ENCODE results near the gene PDE4D.
A peak's percentile ranks its signal among the peaks of the same experiment; 100 is the strongest.

Gene PDE4D

DNA sequence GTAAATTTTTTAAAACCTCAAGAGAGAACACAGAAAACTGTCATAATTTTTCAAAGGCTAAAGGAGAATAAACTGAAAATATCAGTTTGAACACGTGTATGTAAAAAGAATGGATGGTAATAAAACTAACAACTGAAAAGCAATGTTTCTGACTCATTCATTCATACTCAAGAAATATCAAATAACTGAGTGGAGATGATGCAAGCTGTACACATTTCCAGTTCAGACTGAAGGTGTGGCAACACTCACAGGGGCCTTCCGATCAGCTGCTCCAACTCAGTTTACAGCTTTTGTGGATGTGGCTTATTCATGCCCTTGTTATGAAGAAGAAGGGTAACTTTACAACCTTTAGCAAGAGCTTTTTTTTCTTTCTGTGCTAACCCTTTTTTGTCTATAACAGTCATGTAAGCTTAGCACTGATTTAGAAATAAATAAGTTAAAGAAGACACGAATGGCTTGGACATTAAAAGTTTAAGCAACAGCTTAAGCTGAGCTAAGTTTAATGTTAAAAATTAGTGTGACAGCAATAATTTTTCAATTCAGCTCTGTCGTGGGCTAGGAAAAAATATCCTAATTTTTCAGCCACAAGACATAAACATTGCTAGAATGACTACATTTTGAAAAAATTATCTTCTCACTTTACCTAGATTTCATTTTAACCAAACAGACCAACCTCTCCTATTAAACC lies 857.1 kb downstream of the PDE4D start:
- H3K27ac ChIP-seq (ENCODE audit: low read depth, low read length, severe bottlenecking) = no peak overlapping the region
- H3K4me1 ChIP-seq (ENCODE audit: control insufficient read depth, insufficient read depth, low read length, poor library complexity, severe bottlenecking) = peaks cover 9% of the 10 kb centered on the region
- H3K4me3 ChIP-seq (ENCODE audit: extremely low read depth, insufficient read depth, low read length, poor library complexity, severe bottlenecking) = no peak overlapping the region
- no peaks in the 10 kb centered on the region for H3K36me3 ChIP-seq (ENCODE audit: control insufficient read depth, insufficient read depth, low read length)
- no peaks in the 10 kb centered on the region for H3K9me3 ChIP-seq (ENCODE audit: control insufficient read depth, low read length)
- WGBS, 2 experiments (ENCODE audit: insufficient coverage in 2 of 2) = 40 to 57% methylated on average over 1 of the region's 4 CpGs

DNA sequence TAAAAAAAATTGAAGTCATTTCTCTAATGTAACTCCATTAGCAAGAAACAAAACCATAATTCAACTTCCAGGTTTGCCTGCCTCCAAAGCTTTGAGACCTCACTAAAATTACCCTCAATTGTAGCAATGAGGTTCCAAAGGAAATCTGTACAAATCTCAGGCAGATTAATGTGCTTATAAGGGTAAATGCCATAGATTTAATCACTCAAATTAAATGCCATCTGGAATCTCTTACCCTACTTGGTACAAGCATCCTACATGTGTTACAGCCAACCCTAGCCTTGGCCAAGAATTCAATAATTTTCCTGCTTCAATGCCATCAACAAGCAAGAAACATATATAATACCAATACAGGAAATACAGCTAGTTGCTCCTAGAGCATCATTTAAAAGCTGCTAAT lies 857.8 kb downstream of the PDE4D start:
- peaks cover 5% of the 10 kb centered on the region for H3K36me3 ChIP-seq (ENCODE audit: control insufficient read depth, insufficient read depth, low read length)
- no peak overlapping the region for H3K4me3 ChIP-seq (ENCODE audit: extremely low read depth, insufficient read depth, low read length, poor library complexity, severe bottlenecking)
- no peaks in the 10 kb centered on the region for H3K9me3 ChIP-seq (ENCODE audit: control insufficient read depth, low read length)
- peaks cover 6% of the 10 kb centered on the region for H3K4me1 ChIP-seq (ENCODE audit: control insufficient read depth, insufficient read depth, low read length, poor library complexity, severe bottlenecking)
- no peak overlapping the region for H3K27ac ChIP-seq (ENCODE audit: low read depth, low read length, severe bottlenecking)

DNA sequence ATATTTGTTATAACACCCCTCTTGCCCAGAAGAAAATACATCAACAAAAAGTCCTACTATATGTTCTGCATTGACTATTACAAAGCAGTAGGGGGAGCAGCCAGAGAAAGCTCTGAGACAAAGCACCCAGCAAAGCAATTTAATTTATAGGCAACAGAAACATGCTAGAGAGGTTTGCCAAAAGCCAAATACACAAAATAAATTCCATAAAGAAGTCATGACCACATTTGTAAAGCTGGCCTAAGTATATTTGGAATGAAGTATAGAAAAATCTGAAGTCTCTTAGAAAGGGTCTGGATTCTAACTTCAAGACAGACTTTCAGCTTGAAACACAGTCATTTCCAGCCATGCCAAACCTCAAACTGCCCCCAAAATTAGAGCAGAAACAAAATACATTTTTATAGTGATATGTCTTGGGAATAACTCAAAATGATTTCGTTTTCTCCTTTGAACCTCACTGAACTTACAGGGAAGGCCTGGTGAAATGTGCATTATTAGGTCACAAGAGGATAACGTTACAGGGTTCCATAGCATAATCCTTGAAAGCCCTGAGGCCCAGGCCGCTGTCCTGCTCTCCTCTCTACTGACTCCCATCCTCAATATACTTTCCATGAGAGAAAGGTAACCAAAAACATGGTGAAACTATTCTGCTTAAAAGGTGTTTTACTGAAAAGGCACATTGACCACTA lies 858.9 kb downstream of the PDE4D start:
- H3K4me1 ChIP-seq (ENCODE audit: control insufficient read depth, insufficient read depth, low read length, poor library complexity, severe bottlenecking) = peaks cover 6% of the 10 kb centered on the region
- peaks cover 3% of the 10 kb centered on the region for H3K9me3 ChIP-seq (ENCODE audit: control insufficient read depth, low read length)
- 36% methylated on average over 2 of the region's 3 CpGs; no CpG with 5 or more reads in 1 of the 2 experiments for WGBS, 2 experiments (ENCODE audit: insufficient coverage in 2 of 2)
- H3K36me3 ChIP-seq (ENCODE audit: control insufficient read depth, insufficient read depth, low read length) = peaks cover 10% of the 10 kb centered on the region
- no peak overlapping the region for H3K27ac ChIP-seq (ENCODE audit: low read depth, low read length, severe bottlenecking)
- H3K4me3 ChIP-seq (ENCODE audit: extremely low read depth, insufficient read depth, low read length, poor library complexity, severe bottlenecking) = no peak overlapping the region

DNA sequence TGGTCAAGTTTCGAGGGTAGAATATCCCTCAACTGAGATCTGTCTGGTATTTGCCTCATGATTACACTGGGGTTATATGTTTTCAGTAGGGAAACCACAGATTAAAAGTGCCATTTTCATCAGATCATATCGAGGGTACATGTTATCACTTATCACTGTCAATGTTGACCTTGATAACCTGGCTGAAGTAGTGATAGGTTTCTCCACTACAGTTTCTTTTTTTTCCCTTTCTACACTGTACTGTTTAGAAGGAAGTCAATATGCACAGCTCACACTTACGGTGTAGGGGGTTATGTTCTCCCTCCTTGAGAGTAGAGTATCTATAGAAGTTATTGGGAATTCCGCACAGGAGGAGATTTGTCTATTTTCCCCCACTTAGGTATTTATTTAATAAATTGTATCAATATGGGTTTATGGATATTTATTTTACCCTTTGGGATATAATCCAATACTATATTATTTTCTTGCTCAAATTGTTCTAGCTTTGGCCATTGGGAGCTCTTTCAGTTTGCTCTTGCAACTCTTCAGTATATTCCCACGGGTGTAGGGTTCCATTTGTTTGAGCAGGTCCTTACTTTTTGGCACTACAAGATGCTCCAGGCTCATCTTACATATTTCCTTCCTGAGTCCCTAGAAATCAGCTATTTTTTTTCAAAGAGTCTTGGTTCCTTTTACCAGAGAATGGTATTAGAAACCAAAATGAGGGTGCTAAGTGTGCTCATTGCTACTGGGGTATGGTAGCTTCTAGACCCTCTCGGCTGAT lies 866.2 kb downstream of the PDE4D start:
- Histone ChIP-seq H3K4me1 (ENCODE audit: control insufficient read depth, insufficient read depth, low read length, poor library complexity, severe bottlenecking) (no peaks in the 10 kb centered on the region), H3K27ac (ENCODE audit: low read depth, low read length, severe bottlenecking) (no peak overlapping the region), H3K9me3 (ENCODE audit: control insufficient read depth, low read length) (peaks cover 14% of the 10 kb centered on the region), H3K4me3 (ENCODE audit: extremely low read depth, insufficient read depth, low read length, poor library complexity, severe bottlenecking) (no peak overlapping the region), H3K36me3 (ENCODE audit: control insufficient read depth, insufficient read depth, low read length) (peaks cover 19% of the 10 kb centered on the region)
- 83 to 86% methylated on average over 1 to 2 of the region's 6 CpGs for WGBS, 2 experiments (ENCODE audit: insufficient coverage in 2 of 2)

- Histone ChIP-seq H3K36me3 (ENCODE audit: control insufficient read depth, insufficient read depth, low read length) (peaks cover 15% of the 10 kb centered on the region), H3K27ac (ENCODE audit: low read depth, low read length, severe bottlenecking) (no peak overlapping the region), H3K4me1 (ENCODE audit: control insufficient read depth, insufficient read depth, low read length, poor library complexity, severe bottlenecking) (no peaks in the 10 kb centered on the region), H3K4me3 (ENCODE audit: extremely low read depth, insufficient read depth, low read length, poor library complexity, severe bottlenecking) (no peak overlapping the region), H3K9me3 (ENCODE audit: control insufficient read depth, low read length) (peaks cover 14% of the 10 kb centered on the region)
- 100% methylated on average over 1 of the region's 1 CpG for WGBS, 2 experiments (ENCODE audit: insufficient coverage in 2 of 2)
Measured at GRCh38 chr5:59025734-59026133, 867.8 kb downstream of the PDE4D start.

DNA sequence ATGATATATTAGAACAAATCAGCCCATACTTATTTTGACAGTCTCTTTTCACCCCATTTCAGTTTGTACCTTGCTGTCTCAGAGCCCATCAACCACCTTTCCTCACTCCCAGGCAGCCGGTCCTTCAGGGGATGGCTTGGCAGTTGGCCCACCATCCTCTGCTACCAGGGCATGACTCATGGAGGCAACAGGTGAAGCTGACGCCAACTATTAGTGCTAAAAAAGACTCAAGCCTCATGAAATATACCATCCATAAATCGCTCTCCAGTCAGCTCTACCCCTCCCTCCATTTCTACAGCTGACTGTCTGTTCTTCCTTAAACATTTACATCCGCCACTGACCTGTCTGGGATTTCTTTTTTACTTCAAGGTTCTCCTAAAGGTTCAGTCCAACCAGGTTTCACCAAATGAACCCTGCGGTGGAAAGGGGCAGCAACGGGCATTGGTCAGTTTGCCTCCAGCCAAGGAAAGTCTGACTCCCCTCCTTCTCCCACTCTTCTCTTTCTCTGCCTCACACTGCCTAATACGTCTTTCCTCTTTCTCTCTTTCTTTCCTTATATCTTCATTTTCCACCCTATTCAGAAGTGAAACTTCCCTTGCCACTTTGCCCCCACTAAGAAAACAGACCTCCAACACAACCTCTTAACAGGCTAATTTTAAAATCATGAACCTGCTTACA lies 871.5 kb downstream of the PDE4D start:
- H3K4me1 ChIP-seq (ENCODE audit: control insufficient read depth, insufficient read depth, low read length, poor library complexity, severe bottlenecking) = no peaks in the 10 kb centered on the region
- no peaks in the 10 kb centered on the region for H3K9me3 ChIP-seq (ENCODE audit: control insufficient read depth, low read length)
- H3K4me3 ChIP-seq (ENCODE audit: extremely low read depth, insufficient read depth, low read length, poor library complexity, severe bottlenecking) = no peak overlapping the region
- peaks cover 4% of the 10 kb centered on the region for H3K36me3 ChIP-seq (ENCODE audit: control insufficient read depth, insufficient read depth, low read length)
- 87 to 95% methylated on average over 4 to 7 of the region's 7 CpGs for WGBS, 2 experiments (ENCODE audit: insufficient coverage in 2 of 2)
- H3K27ac ChIP-seq (ENCODE audit: low read depth, low read length, severe bottlenecking) = no peak overlapping the region

- H3K27ac ChIP-seq (ENCODE audit: low read depth, low read length, severe bottlenecking) = peak overlapping the region; percentile 43
- H3K36me3 ChIP-seq (ENCODE audit: control insufficient read depth, insufficient read depth, low read length) = peaks cover 10% of the 10 kb centered on the region
- no peaks in the 10 kb centered on the region for H3K4me1 ChIP-seq (ENCODE audit: control insufficient read depth, insufficient read depth, low read length, poor library complexity, severe bottlenecking)
- H3K9me3 ChIP-seq (ENCODE audit: control insufficient read depth, low read length) = no peaks in the 10 kb centered on the region
- no peak overlapping the region for H3K4me3 ChIP-seq (ENCODE audit: extremely low read depth, insufficient read depth, low read length, poor library complexity, severe bottlenecking)
Measured at GRCh38 chr5:59021286-59021673, 872.2 kb downstream of the PDE4D start.

- peak overlapping the region; percentile 43 for H3K27ac ChIP-seq (ENCODE audit: low read depth, low read length, severe bottlenecking)
- no peak overlapping the region for H3K4me3 ChIP-seq (ENCODE audit: extremely low read depth, insufficient read depth, low read length, poor library complexity, severe bottlenecking)
- no peaks in the 10 kb centered on the region for H3K9me3 ChIP-seq (ENCODE audit: control insufficient read depth, low read length)
- 30% methylated on average over 2 of the region's 3 CpGs; no CpG with 5 or more reads in 1 of the 2 experiments for WGBS, 2 experiments (ENCODE audit: insufficient coverage in 2 of 2)
- peaks cover 11% of the 10 kb centered on the region for H3K36me3 ChIP-seq (ENCODE audit: control insufficient read depth, insufficient read depth, low read length)
- no peaks in the 10 kb centered on the region for H3K4me1 ChIP-seq (ENCODE audit: control insufficient read depth, insufficient read depth, low read length, poor library complexity, severe bottlenecking)
Measured at GRCh38 chr5:59020611-59021285, 872.8 kb downstream of the PDE4D start.

GRCh38 chr5:59019078-59019477 lies 874.4 kb downstream of the PDE4D start:
- Histone ChIP-seq H3K4me1 (ENCODE audit: control insufficient read depth, insufficient read depth, low read length, poor library complexity, severe bottlenecking) (no peaks in the 10 kb centered on the region), H3K4me3 (ENCODE audit: extremely low read depth, insufficient read depth, low read length, poor library complexity, severe bottlenecking) (no peak overlapping the region), H3K27ac (ENCODE audit: low read depth, low read length, severe bottlenecking) (no peak overlapping the region), H3K36me3 (ENCODE audit: control insufficient read depth, insufficient read depth, low read length) (peaks cover 11% of the 10 kb centered on the region), H3K9me3 (ENCODE audit: control insufficient read depth, low read length) (no peaks in the 10 kb centered on the region)
- WGBS, 2 experiments (ENCODE audit: insufficient coverage in 2 of 2) = 89 to 100% methylated on average over 1 of the region's 1 CpG

DNA sequence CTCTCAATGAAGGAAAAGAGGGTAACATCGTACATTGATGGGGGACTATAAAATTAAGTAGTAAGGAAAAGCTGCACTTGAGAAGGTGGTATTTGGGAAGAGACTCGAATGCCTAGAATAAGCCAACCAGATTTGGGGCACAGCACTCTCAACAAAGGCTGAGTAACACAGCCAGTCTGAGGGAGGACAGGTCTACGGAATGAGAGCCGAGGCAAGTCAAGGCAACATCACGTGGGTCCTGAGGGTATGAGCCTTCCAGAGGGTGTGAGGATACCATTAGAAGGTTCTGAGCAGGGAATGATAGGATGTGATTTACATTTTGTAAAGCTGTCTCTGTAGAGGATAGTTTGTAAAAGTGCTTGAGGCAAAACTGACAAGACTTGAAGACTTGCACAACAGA lies 876.6 kb downstream of the PDE4D start:
- Histone ChIP-seq H3K27ac (ENCODE audit: low read depth, low read length, severe bottlenecking) (no peak overlapping the region), H3K4me1 (ENCODE audit: control insufficient read depth, insufficient read depth, low read length, poor library complexity, severe bottlenecking) (no peaks in the 10 kb centered on the region), H3K4me3 (ENCODE audit: extremely low read depth, insufficient read depth, low read length, poor library complexity, severe bottlenecking) (no peak overlapping the region), H3K36me3 (ENCODE audit: control insufficient read depth, insufficient read depth, low read length) (peaks cover 11% of the 10 kb centered on the region), H3K9me3 (ENCODE audit: control insufficient read depth, low read length) (no peaks in the 10 kb centered on the region)
- WGBS, 2 experiments (ENCODE audit: insufficient coverage in 2 of 2) = 94 to 98% methylated on average over 4 to 5 of the region's 5 CpGs
